ENCODE measurements around the gene DLG2.

The DLG2 gene

GRCh38 chr11:85652786-85653447 is 25.8 kb upstream of the DLG2 start:
- no peak overlapping the region for H3K4me3 ChIP-seq (replicated peaks; ENCODE audit: low read depth, low read length)
- no peak for DNase-seq (ENCODE audit: low read depth)
- TF ChIP-seq, protein P1, sequence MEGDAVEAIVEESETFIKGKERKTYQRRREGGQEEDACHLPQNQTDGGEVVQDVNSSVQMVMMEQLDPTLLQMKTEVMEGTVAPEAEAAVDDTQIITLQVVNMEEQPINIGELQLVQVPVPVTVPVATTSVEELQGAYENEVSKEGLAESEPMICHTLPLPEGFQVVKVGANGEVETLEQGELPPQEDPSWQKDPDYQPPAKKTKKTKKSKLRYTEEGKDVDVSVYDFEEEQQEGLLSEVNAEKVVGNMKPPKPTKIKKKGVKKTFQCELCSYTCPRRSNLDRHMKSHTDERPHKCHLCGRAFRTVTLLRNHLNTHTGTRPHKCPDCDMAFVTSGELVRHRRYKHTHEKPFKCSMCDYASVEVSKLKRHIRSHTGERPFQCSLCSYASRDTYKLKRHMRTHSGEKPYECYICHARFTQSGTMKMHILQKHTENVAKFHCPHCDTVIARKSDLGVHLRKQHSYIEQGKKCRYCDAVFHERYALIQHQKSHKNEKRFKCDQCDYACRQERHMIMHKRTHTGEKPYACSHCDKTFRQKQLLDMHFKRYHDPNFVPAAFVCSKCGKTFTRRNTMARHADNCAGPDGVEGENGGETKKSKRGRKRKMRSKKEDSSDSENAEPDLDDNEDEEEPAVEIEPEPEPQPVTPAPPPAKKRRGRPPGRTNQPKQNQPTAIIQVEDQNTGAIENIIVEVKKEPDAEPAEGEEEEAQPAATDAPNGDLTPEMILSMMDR (IDR thresholded peaks at IDR 0.05; ENCODE audit: low read length, missing control alignments) = no peak

DNA sequence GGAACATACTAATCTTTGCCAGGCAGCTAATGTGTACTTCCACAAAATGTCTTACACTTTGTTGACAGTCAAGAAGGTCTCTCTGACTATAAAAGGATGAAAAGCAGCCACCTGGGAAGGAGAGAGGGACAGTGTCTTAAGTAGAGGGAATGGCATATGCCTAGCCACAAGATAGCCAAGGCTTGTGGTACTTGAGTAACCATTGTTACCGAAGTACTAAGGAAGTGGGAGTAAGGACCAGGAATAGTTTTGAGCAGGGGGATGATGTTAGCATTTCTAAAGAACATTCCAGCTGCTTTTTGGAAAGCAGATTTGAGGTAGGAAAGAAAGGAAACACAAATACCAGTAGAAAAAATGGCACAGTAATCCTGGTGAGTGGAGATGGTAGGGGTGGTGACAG is 24.0 kb upstream of the DLG2 start:
- no peak for DNase-seq (ENCODE audit: low read depth)
- no peak overlapping the region for H3K4me3 ChIP-seq (replicated peaks; ENCODE audit: low read depth, low read length)
- TF ChIP-seq, protein P1 (IDR thresholded peaks at IDR 0.05; ENCODE audit: low read length, missing control alignments) = no peak

DNA sequence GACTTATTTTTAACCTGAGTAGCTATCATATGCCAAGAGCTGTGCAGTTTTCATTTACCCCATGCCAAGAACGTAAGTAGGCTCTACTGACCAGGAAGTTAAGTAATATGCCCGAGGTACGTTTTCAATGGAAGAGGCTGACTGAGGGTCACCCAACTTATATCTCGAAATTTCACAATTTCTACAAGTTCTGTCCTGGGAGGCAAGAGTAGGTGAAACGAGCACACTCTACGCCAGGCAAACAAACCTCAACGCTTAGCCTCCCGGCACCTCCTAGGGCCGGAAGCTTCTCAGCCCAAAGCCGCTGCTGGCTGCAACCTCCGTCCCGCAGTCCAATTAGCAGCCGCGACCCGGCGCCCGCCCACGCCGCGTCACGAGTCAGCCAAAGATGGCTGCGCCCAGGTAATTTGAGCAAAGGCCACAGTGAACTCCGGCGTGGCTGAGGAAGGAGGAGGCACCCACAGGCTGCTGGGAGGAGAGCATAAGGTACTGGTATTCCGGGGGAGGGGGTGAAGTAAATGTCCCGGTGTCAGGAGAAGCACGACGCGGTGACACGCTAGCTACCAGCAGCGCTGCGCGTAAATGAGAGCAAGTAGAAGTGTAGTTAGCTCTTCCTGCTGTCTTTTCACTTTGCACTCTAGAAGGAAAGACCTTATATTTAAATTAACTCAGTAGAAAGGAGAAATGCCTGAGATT is 20.6 kb upstream of the DLG2 start, which contains the start of gene TMEM126A:
TMEM126A (plus strand) TSS at position 364 of the 696 bp plus-strand sequence. CDS start 2,289 bp downstream, outside the sequence.
- peak; percentile 82 for DNase-seq (ENCODE audit: low read depth)
- peak within 1 kb of the TSS; percentile 86 for H3K4me3 ChIP-seq (replicated peaks; ENCODE audit: low read depth, low read length)
- TF ChIP-seq, protein P1 (IDR thresholded peaks at IDR 0.05; ENCODE audit: low read length, missing control alignments) = no peak

- peak overlapping the region; percentile 86 for H3K4me3 ChIP-seq (replicated peaks; ENCODE audit: low read depth, low read length)
- DNase-seq (ENCODE audit: low read depth) = no peak
- TF ChIP-seq, protein P1 (IDR thresholded peaks at IDR 0.05; ENCODE audit: low read length, missing control alignments) = no peak
Observed at GRCh38 chr11:85647078-85647477, 19.9 kb upstream of the DLG2 start.

DNA sequence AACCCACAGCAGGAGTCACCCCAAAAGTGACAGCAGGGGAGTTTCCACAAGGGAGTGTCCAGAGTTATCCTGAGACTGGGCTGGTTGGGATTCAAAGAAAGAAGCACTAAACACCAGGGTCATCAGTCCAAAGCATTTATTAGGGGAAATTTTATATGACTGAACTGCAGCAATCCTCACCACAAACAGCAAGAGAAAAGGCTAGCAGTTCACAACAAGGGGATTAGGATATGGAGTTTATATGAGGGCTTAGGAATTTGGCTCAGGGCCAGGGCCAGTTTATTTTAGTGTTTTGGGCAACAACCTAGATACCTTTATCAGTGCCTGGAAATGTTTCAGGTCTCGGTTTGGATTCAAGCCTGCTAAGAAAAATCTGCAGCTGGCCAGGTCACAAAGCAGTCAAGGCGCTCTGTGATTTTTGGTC is 16.1 kb upstream of the DLG2 start:
- peak; percentile 59 for DNase-seq (ENCODE audit: low read depth)
- H3K4me3 ChIP-seq (replicated peaks; ENCODE audit: low read depth, low read length) = no peak overlapping the region
- TF ChIP-seq, protein P1 (IDR thresholded peaks at IDR 0.05; ENCODE audit: low read length, missing control alignments) = no peak

DNA sequence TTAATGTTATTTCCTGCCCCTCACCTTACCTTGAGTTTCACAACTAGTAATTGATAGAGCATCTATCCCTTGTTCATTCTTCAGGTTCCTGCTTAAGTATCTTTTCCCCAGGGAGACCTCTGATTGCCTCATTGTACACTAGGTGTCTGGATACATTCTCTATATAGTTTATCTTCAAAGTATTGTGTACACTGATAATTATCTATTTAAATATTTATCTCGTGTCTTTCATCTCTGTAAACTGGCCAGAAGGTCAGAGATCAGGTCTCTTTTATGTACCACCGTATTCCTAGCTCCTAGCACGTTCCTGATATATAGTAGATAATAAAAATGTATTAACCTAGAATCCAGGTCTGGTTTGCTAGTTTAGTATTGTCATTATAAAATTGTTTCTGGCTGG is 7.6 kb upstream of the DLG2 start:
- TF ChIP-seq, protein P1 (IDR thresholded peaks at IDR 0.05; ENCODE audit: low read length, missing control alignments) = no peak
- H3K4me3 ChIP-seq (replicated peaks; ENCODE audit: low read depth, low read length) = no peak overlapping the region
- no peak for DNase-seq (ENCODE audit: low read depth)
